Skeletal muscle tissue (tissue), 4 donors: ENCODE measurements around the gene OR2S2. TPM values are rescaled to one million over a fixed set of nuclear protein-coding genes. Genes with fewer than 3 reads are reported as not detected.
"Not testable (repeated sequence)": the region's sequence is repeated elsewhere in the genome, so short reads cannot be mapped to it uniquely, and the experiment has no call there.

Source experiments
- H3K27ac ChIP-seq: one replicate; pipeline ENCODE4 v1.7.0; 2013; ENCODE audit warnings: mild to moderate bottlenecking, low read depth, low read length, inconsistent platforms
- H3K27me3 ChIP-seq, 3 donors: one replicate each; pipeline ENCODE4 v1.7.0; 2013; ENCODE audit warnings: low read length in 3 of 3; ENCODE audit not compliant: control insufficient read depth in 3 of 3, insufficient read depth in 3 of 3
- H3K36me3 ChIP-seq, 3 donors: one replicate each; pipeline ENCODE4 v1.7.0; 2013; ENCODE audit warnings: low read length in 3 of 3; ENCODE audit not compliant: control insufficient read depth in 3 of 3, insufficient read depth in 3 of 3
- H3K4me1 ChIP-seq, 3 donors: one replicate each; pipeline ENCODE4 v1.7.0; 2013; ENCODE audit warnings: low read length in 3 of 3, mild to moderate bottlenecking in 3 of 3; ENCODE audit not compliant: control insufficient read depth in 3 of 3, insufficient read depth in 3 of 3
- H3K4me3 ChIP-seq, 3 donors: one replicate each; pipeline ENCODE4 v1.7.0; 2013; ENCODE audit warnings: low read length in 3 of 3
- H3K9ac ChIP-seq, 3 donors: one replicate each; pipeline ENCODE4 v1.7.0; 2013; ENCODE audit warnings: low read length in 3 of 3, mild to moderate bottlenecking in 3 of 3, moderate library complexity in 2 of 3, low read depth in 1 of 3
- H3K9me3 ChIP-seq, 3 donors: one replicate each; pipeline ENCODE4 v1.7.0; 2013; ENCODE audit warnings: low read length in 3 of 3; ENCODE audit not compliant: control insufficient read depth in 3 of 3
- total RNA-seq: library from RNA; depleted of rRNA; stranded (reverse); fragments of >200 nt; gene quantifications from one replicate; pipeline ENCODE4 v1.2.3, GENCODE V29; 2014
- donor health status: Osteomylitis.

OR2S2 gene
- total RNA-seq, 1 donor from 2014 or later: not detected

- H3K9ac ChIP-seq: no peak overlapping the region
These were observed 22.0 kb downstream of the OR2S2 start for GRCh38 chr9:35935755-35936509.

GRCh38 chr9:35935261-35935660 lies 22.7 kb downstream of the OR2S2 start:
- Histone ChIP-seq H3K27ac (no peak overlapping the region), H3K36me3 (no peaks in the 10 kb centered on the region), H3K4me1 (no peaks in the 10 kb centered on the region), H3K27me3 (no peaks in the 10 kb centered on the region), H3K4me3 (no peak overlapping the region), H3K9ac (no peak overlapping the region), H3K9me3 (no peaks in the 10 kb centered on the region)

More at GRCh38 chr9:35935755-35936509, 22.0 kb downstream of the OR2S2 start:
- Histone ChIP-seq H3K27me3 (no peaks in the 10 kb centered on the region), H3K4me1 (no peaks in the 10 kb centered on the region), H3K27ac (no peak overlapping the region), H3K4me3 (no peak overlapping the region), H3K36me3 (no peaks in the 10 kb centered on the region), H3K9me3 (no peaks in the 10 kb centered on the region)

GRCh38 chr9:35934069-35934468 lies 23.9 kb downstream of the OR2S2 start:
- H3K9me3 ChIP-seq, H3K4me1 ChIP-seq, H3K4me3 ChIP-seq, H3K9ac ChIP-seq, H3K36me3 ChIP-seq, H3K27ac ChIP-seq, H3K27me3 ChIP-seq: not testable (repeated sequence)

GRCh38 chr9:35933550-35934067 lies 24.3 kb downstream of the OR2S2 start:
- peaks cover 0 to 6% (median 0%) of the 10 kb centered on the region in 3 donors for H3K4me1 ChIP-seq
- no peak overlapping the region for H3K9ac ChIP-seq
- H3K27ac ChIP-seq: no peak overlapping the region
- no peaks in the 10 kb centered on the region for H3K9me3 ChIP-seq
- no peaks in the 10 kb centered on the region for H3K36me3 ChIP-seq
- H3K4me3 ChIP-seq: no peak overlapping the region
- no peaks in the 10 kb centered on the region for H3K27me3 ChIP-seq

- H3K27ac ChIP-seq: no peak overlapping the region
- H3K4me1 ChIP-seq: peaks cover 0 to 6% (median 0%) of the 10 kb centered on the region in 3 donors
- no peaks in the 10 kb centered on the region for H3K27me3 ChIP-seq
- no peaks in the 10 kb centered on the region for H3K9me3 ChIP-seq
- H3K36me3 ChIP-seq: no peaks in the 10 kb centered on the region
- no peak overlapping the region for H3K9ac ChIP-seq
- H3K4me3 ChIP-seq: no peak overlapping the region
These were observed 25.2 kb downstream of the OR2S2 start for GRCh38 chr9:35932735-35933134.

GRCh38 chr9:35930989-35931388 lies 27.0 kb downstream of the OR2S2 start:
- Histone ChIP-seq H3K27ac (no peak overlapping the region), H3K36me3 (no peaks in the 10 kb centered on the region), H3K9me3 (no peaks in the 10 kb centered on the region), H3K9ac (no peak overlapping the region), H3K4me3 (no peak overlapping the region), H3K27me3 (peaks cover 0 to 3% (median 0%) of the 10 kb centered on the region in 3 donors), H3K4me1 (peaks cover 0 to 6% (median 2%) of the 10 kb centered on the region in 3 donors)

GRCh38 chr9:35930521-35930920 lies 27.4 kb downstream of the OR2S2 start:
- H3K9me3 ChIP-seq: no peaks in the 10 kb centered on the region
- no peak overlapping the region for H3K27ac ChIP-seq
- H3K4me3 ChIP-seq: no peak overlapping the region
- peaks cover 0 to 6% (median 2%) of the 10 kb centered on the region in 3 donors for H3K4me1 ChIP-seq
- peaks cover 0 to 3% (median 0%) of the 10 kb centered on the region in 3 donors for H3K27me3 ChIP-seq
- H3K9ac ChIP-seq: no peak overlapping the region
- no peaks in the 10 kb centered on the region for H3K36me3 ChIP-seq

GRCh38 chr9:35929453-35929718 lies 28.6 kb downstream of the OR2S2 start:
- H3K36me3 ChIP-seq: no peaks in the 10 kb centered on the region
- peaks cover 0 to 3% (median 0%) of the 10 kb centered on the region in 3 donors for H3K27me3 ChIP-seq
- peaks cover 5 to 6% (median 6%) of the 10 kb centered on the region in 3 donors for H3K4me1 ChIP-seq
- no peaks in the 10 kb centered on the region for H3K9me3 ChIP-seq
- no peak overlapping the region for H3K27ac ChIP-seq
- no peak overlapping the region for H3K9ac ChIP-seq
- no peak overlapping the region for H3K4me3 ChIP-seq

GRCh38 chr9:35928591-35929452 lies 29.1 kb downstream of the OR2S2 start:
- no peaks in the 10 kb centered on the region for H3K36me3 ChIP-seq
- peaks cover 0 to 3% (median 0%) of the 10 kb centered on the region in 3 donors for H3K27me3 ChIP-seq
- no peak overlapping the region for H3K27ac ChIP-seq
- H3K4me3 ChIP-seq: no peak overlapping the region
- H3K9ac ChIP-seq: no peak overlapping the region
- peaks cover 6 to 7% (median 6%) of the 10 kb centered on the region in 3 donors for H3K4me1 ChIP-seq
- H3K9me3 ChIP-seq: no peaks in the 10 kb centered on the region
